Erythroblast (primary cell): Measurements from ENCODE around the gene KCP.
"Not testable (repeated sequence)": the region's sequence is repeated elsewhere in the genome, so short reads cannot be mapped to it uniquely, and the experiment has no call there.

ENCODE experiments used
- DNase-seq, 2 experiments: peaks; one replicate each; lab custom pipeline; 2025; lab: John Stamatoyannopoulos, UW
- GATA1 ChIP-seq: IDR thresholded peaks from 2 replicates; pipeline ENCODE4 v1.6.1; 2011; ENCODE audit warnings: low read depth, mild to moderate bottlenecking, control low read depth, low read length, moderate library complexity
- POLR2A ChIP-seq: IDR thresholded peaks from 2 replicates; pipeline ENCODE4 v1.6.1; 2011; ENCODE audit warnings: mild to moderate bottlenecking, low read length

The KCP gene

DNA sequence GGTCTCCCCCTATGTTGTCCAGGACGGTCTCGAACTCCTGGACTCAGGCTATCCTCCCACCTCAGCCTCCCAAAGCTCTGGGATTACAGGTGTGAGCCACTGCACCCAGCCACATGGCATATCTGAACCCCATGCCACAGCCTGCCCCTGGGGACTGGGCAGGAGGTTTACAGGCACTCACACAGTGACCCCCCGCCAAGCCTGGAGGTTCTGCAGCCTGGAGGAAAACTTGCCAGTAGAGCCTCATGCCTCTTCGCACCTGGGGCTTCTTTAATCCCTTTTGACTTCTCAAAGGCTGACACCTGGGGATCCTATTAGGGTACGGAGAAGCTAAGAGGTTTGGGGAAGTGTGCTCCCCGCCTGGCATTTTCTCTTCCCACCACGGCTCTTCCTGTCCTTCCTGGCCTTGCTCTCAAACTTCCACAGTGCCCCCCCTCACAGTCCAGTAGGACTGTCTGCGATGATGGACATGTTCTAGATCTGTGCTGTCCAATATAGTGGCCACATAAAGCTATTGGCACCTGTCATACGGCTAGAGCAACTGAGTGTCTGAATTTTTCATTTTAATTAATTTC, 11.4 kb upstream of the KCP start:
- no peak for DNase-seq

DNA sequence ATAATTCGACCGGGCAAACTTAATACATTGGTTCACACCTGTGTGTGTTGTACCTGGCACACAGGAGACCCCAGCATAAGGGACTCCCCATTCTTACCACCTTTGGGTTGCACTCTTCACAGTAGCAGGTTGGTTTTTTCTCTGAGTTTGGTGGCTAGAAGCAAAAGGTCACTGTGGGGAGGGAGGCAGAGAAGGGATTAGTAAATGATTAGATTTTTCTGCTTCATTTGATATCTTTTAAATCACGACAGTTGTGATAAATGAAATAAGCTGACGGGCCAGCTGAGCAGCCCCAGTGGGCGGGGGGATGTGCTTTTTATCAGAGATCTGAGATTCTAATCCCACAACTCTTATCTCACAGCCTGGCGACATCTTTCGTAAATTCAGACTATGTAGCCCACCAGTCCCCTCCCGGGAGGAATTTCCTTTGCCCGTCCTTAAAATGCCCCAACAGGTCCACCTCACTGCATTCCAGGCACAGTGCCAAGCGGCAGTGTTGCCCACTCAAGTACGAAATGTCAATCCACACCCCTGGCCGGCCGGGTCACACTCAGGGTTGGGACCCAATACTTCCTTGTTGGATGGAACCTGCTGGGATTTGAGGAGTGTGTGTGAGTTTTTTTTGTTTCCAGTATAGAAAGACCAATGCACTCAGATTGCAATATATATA, 10.5 kb upstream of the KCP start:
- TF ChIP-seq GATA1: no peak
- TF ChIP-seq POLR2A: no peak
- DNase-seq: no peak

More for the DNA sequence above, 11.4 kb upstream of the KCP start:
- TF ChIP-seq GATA1 (no peak), POLR2A (no peak)

DNA sequence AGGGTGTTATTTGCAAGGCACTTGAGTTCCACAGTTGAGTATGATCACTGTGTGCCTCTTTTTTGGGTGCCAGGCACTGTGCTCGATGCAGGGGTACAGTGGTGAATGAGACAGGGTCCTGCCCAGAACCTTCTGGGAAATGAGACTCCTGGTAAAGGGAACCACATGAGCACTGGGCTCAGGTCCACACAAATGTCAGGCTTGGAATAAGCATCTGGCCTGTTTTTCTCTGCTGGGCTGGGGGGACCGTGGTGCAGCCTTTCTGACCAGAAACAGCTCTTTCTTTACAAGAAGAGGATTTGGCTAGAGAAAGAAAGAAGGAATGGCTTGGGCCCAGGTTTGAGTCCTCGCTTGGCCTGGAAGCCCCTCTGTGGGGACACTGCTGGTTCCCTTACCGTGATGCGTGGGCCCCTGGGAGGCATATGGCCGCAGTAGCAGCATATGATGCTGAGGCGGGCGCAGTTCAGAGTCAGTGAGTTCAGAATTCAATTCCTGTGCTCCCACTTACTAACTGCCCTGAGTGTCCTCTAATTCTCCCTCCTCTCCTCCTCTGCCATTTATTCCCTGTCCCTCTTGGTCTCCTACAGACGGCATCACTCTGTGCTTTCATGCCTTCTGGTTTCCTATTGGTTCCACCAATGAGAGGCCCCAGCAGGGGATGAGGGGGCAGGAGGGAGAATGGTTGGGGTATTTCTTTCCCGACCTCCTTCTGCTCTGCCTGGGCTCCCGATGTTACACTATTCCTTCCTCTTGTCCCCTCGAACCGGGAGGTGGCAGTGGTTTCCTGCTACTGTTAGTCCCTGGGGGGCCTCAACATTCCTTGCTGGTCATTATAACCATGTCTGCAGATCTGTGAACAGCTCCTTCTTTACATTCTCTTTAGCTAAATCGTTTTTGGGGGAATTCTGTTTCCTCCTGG, 9.6 kb upstream of the KCP start:
- TF ChIP-seq POLR2A: no peak
- TF ChIP-seq GATA1: no peak
- no peak for DNase-seq

DNA sequence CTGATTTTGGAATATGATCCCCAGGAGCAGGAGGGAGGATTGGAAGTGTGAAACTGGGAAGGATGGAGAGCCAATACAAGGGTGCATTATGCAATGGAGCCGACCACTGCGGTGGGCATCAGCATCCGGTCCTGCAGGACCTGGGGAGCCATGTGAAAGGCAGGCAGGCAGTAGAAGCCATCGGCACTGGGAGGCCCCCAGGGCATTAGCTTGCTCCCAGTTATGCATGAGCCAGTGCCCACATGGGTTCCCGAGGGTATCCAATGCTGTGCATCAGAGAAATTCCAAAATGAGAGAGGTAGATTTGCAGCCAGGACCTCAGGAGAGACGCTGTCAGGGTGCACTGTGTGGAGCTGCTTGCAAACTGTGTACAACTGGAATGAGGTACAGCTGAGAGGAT, 8.7 kb upstream of the KCP start:
- TF ChIP-seq POLR2A (no peak), GATA1 (no peak)
- no peak for DNase-seq

DNA sequence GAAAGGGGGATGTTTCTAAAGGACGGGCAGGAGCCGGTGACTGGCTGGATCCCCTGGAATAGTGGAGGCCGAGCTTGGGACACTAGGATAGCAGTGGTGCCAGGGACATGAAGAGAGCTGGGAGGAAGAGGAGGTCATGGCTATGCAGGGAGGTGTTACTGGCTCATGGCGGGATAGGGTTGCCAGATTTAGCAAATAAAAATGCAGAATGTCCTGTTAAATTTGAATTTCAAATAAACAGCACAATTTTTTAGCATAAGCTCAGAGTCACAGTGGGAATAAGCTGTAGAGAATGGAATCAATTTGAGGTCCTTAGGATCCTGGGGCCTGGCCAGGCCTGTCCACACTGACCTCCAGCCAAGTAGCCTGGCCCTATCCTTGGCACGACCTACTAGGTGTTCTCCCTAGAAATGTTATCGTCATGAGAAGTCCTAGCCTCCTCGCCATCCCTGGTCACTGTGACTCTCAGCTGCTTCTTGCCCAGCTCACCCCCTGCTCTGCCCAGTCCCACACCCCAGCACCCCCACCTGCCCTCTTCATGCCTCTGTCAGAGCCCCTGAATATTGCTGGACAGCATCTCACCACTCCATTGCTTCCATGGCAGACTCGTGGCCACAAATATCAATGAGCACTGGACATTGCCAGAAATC, 7.6 kb upstream of the KCP start:
- no peak for TF ChIP-seq GATA1
- TF ChIP-seq POLR2A: no peak
- DNase-seq: no peak

GRCh38 chr7:128917122-128917521, 6.6 kb upstream of the KCP start:
- no peak for TF ChIP-seq POLR2A
- TF ChIP-seq GATA1: no peak
- DNase-seq: no peak

GRCh38 chr7:128916643-128916915, 6.1 kb upstream of the KCP start:
- DNase-seq: no peak

DNA sequence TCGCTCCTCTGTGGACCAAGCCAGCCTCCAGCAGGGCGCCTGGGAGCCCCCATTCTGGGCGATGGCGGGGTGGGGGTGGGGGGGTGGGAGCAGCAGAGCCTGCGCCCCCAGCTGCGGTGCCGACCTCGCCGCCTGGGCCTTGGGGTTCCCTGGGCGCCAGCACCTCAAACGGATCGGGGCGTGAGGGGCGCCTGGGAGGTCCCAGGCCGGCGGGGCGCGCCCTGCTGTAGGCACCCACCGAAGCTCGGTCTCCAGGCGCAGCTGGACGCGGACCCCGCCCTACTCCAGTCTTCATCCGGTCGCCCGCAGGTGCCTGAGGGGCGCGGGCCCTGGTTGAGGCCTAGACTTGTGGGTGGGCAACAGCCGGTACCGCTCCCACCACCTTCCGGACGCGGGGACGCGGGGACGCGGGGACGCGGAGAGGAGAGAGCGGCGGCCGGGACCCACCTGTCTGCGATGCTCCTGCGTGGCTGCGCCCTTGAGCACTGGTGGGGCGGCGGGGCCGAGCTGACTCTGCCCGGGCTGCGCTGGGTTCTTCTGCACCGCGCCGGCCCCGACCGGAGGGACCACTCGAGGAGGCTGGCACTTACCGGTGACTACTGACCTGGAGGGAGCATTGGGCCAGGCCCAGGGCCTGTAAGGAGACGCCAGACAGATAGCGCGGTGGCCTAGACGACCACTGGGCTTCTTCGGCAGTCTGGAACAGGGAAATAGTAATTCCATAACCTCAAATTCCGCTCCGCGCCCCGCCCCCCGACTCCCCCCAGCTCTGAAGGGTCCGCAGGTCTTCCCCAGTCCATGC, 5.5 kb upstream of the KCP start:
- no peak for DNase-seq
- TF ChIP-seq GATA1 (no peak), POLR2A (no peak)

More at GRCh38 chr7:128916643-128916915, 6.1 kb upstream of the KCP start:
- TF ChIP-seq POLR2A (no peak), GATA1 (no peak)

GRCh38 chr7:128915271-128915819, 4.8 kb upstream of the KCP start:
- DNase-seq: no peak
- TF ChIP-seq POLR2A: no peak
- TF ChIP-seq GATA1: no peak

- TF ChIP-seq POLR2A (no peak), GATA1 (no peak)
- DNase-seq: no peak
Observed at GRCh38 chr7:128914566-128915151, 4.2 kb upstream of the KCP start.

DNA sequence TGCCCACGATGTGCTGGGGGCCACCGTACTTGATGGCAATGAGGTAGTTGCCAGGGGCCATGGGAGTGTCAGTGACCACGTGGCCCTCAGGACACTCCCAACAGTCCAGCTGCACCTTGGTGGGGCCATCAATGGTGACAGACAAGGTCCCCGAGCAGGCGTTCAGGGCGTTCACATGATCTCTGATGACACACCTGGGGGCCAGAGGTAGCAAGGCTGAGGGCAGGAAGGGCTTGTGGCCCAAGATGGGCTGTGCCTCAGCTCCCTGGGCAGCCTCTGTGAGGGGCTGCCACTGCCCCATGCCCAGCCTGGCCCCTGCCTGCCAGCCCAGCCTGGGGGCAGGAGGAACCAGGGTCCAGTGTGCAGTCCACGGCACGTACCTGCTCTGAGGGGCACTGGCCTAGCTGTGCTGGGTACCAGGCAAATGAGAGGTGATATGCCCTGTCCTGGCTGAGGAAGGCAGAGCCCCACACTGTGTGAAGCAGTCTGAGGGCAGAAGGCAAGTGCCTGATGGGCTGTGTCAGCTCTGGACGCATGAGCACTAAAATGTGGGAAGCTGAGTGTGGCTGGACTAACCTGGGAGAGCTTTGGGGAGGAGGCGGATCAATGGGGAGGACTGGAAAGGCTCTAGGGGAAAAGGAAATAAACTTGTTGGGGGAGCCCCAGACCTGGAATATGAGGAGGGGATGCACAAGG, 3.5 kb upstream of the KCP start:
- no peak for DNase-seq
- TF ChIP-seq GATA1: no peak
- no peak for TF ChIP-seq POLR2A

GRCh38 chr7:128912709-128913495, 2.4 kb upstream of the KCP start:
- DNase-seq: not testable (repeated sequence)
